Measurements from ENCODE around the gene CHRNB1.

CHRNB1 gene

DNA sequence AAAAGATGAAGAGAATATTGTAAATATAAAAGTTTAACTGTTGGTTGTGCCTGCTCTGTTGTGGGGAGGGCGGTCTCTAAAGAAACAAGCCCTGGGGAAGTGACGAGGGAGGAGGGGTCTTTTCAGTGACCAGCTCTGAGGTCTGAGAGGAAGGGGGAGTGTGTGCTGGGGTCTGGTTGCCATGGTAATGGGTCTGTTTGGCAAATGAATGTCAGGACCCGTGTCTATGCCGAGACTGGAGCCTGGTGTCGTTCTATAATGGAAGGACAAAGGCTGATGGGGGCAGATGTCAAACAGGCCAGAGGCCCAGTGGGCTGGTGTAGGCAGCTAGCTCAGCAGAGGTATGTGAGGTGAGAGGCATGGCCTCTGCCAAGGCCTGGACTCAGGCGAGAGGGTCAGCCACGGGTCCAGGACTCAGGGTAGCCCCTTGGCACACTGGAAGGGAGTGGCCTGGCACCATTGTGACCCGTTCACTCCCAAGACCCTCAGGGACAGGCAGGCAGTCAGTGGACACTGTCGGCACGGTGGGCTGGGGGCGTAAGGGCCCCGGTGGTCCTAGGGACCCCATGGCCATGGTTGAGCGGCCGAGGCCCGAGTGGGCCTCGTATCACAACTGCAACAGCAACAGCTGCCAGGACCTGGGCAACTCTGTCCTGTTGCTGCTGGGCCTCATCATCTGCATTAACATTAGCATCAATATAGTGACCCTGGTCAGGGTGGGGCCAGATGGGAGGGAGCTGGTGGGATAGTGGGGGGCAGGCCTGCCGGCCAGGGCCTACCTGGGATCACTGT, 24.8 kb upstream of the CHRNB1 start, which contains the start of gene SPEM1:
Gene SPEM1, plus strand, starts transcription at position 506 of the 792 bp plus-strand sequence. Its CDS starts 61 bp downstream, at position 567.
- no peaks in the 10 kb centered on the region for H3K9me3 ChIP-seq (ENCODE audit: insufficient read depth, low read depth, low read length)
- H3K9ac ChIP-seq (ENCODE audit: low read depth, low read length, poor library complexity, severe bottlenecking) = no peak within 1 kb of the TSS
- no peak for TF ChIP-seq EZH2phosphoT487 (IDR thresholded peaks at IDR 0.05; ENCODE audit: borderline replicate concordance)
- TF ChIP-seq, protein P1, sequence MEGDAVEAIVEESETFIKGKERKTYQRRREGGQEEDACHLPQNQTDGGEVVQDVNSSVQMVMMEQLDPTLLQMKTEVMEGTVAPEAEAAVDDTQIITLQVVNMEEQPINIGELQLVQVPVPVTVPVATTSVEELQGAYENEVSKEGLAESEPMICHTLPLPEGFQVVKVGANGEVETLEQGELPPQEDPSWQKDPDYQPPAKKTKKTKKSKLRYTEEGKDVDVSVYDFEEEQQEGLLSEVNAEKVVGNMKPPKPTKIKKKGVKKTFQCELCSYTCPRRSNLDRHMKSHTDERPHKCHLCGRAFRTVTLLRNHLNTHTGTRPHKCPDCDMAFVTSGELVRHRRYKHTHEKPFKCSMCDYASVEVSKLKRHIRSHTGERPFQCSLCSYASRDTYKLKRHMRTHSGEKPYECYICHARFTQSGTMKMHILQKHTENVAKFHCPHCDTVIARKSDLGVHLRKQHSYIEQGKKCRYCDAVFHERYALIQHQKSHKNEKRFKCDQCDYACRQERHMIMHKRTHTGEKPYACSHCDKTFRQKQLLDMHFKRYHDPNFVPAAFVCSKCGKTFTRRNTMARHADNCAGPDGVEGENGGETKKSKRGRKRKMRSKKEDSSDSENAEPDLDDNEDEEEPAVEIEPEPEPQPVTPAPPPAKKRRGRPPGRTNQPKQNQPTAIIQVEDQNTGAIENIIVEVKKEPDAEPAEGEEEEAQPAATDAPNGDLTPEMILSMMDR (conservative IDR thresholded peaks at IDR 0.05; ENCODE audit: low read length) = no peak
- no peak within 1 kb of the TSS for H3K4me3 ChIP-seq (ENCODE audit: low read length, poor library complexity, severe bottlenecking)
- no peak within 1 kb of the TSS for H2AFZ ChIP-seq (ENCODE audit: low read length)
- no peaks in the 10 kb centered on the region for H3F3A ChIP-seq (ENCODE audit: low read depth)
- H3K36me3 ChIP-seq (ENCODE audit: insufficient read depth, low read length) = no peaks in the 10 kb centered on the region
- no peaks in the 10 kb centered on the region for H4K20me1 ChIP-seq (ENCODE audit: insufficient read depth, low read length, poor library complexity, severe bottlenecking)
- H3K9me2 ChIP-seq (replicated peaks; ENCODE audit: low read depth, low read length) = no peaks in the 10 kb centered on the region
- H3K4me1 ChIP-seq (ENCODE audit: insufficient read depth, low read length, poor library complexity, severe bottlenecking) = no peaks in the 10 kb centered on the region
- no peak within 1 kb of the TSS for H3K4me2 ChIP-seq (ENCODE audit: low read depth, low read length, poor library complexity, severe bottlenecking)
- no peaks in the 10 kb centered on the region for H3K27me3 ChIP-seq (ENCODE audit: insufficient read depth, low read length, poor library complexity, severe bottlenecking)
- no peaks in the 10 kb centered on the region for H3K79me2 ChIP-seq (ENCODE audit: insufficient read depth, low read length)

DNA sequence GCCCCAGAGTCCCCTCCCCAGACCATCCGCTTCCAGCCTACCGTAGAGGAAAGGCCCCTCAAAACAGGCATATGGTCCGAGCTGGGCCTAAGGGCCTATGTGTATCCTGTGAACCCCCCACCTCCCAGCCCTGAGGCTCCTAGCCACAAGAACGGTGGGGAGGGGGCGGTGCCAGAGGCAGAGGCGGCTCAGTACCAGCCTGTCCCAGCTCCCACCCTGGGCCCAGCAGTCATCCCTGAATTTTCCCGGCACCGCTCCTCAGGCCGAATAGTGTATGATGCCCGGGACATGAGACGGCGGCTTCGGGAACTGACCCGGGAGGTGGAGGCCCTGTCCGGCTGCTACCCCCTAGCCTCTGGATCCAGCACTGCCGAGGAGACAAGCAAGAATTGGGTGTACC, 23.7 kb upstream of the CHRNB1 start:
- Histone ChIP-seq H3K36me3 (ENCODE audit: insufficient read depth, low read length) (no peaks in the 10 kb centered on the region), H3K9ac (ENCODE audit: low read depth, low read length, poor library complexity, severe bottlenecking) (no peak overlapping the region), H3K4me3 (ENCODE audit: low read length, poor library complexity, severe bottlenecking) (no peak overlapping the region), H3K79me2 (ENCODE audit: insufficient read depth, low read length) (no peaks in the 10 kb centered on the region), H3K4me1 (ENCODE audit: insufficient read depth, low read length, poor library complexity, severe bottlenecking) (no peaks in the 10 kb centered on the region), H4K20me1 (ENCODE audit: insufficient read depth, low read length, poor library complexity, severe bottlenecking) (no peaks in the 10 kb centered on the region), H3K27me3 (ENCODE audit: insufficient read depth, low read length, poor library complexity, severe bottlenecking) (no peaks in the 10 kb centered on the region), H3F3A (ENCODE audit: low read depth) (no peaks in the 10 kb centered on the region), H3K4me2 (ENCODE audit: low read depth, low read length, poor library complexity, severe bottlenecking) (no peak overlapping the region), H3K9me3 (ENCODE audit: insufficient read depth, low read depth, low read length) (no peaks in the 10 kb centered on the region), H2AFZ (ENCODE audit: low read length) (no peak overlapping the region), H3K9me2 (replicated peaks; ENCODE audit: low read depth, low read length) (no peaks in the 10 kb centered on the region)
- TF ChIP-seq, protein P1 (conservative IDR thresholded peaks at IDR 0.05; ENCODE audit: low read length) = no peak
- no peak for TF ChIP-seq EZH2phosphoT487 (IDR thresholded peaks at IDR 0.05; ENCODE audit: borderline replicate concordance)

DNA sequence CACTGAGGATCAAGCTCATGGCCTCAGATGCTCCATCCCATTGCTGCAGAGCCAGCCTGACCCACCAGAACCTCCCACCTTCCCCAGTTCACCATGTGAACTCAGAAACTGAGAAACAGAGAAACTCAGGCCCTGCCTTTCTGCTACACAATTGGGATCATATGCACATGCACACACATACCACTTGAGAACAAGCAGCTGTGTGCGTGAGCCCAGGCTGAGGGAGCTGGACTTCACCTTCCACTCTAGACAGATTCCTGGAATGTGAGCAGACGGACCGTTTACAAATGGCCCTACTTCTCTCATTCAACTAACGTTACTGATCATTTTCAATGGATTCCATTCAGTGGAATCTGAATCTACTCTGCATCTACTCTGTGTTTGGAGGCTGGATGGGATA, 21.2 kb upstream of the CHRNB1 start:
- no peak overlapping the region for H2AFZ ChIP-seq (ENCODE audit: low read length)
- TF ChIP-seq, protein P1 (conservative IDR thresholded peaks at IDR 0.05; ENCODE audit: low read length) = no peak
- no peak for TF ChIP-seq EZH2phosphoT487 (IDR thresholded peaks at IDR 0.05; ENCODE audit: borderline replicate concordance)
- no peak overlapping the region for H3K9ac ChIP-seq (ENCODE audit: low read depth, low read length, poor library complexity, severe bottlenecking)
- no peak overlapping the region for H3K4me2 ChIP-seq (ENCODE audit: low read depth, low read length, poor library complexity, severe bottlenecking)
- no peaks in the 10 kb centered on the region for H3K4me1 ChIP-seq (ENCODE audit: insufficient read depth, low read length, poor library complexity, severe bottlenecking)
- no peaks in the 10 kb centered on the region for H3K79me2 ChIP-seq (ENCODE audit: insufficient read depth, low read length)
- no peaks in the 10 kb centered on the region for H3K9me3 ChIP-seq (ENCODE audit: insufficient read depth, low read depth, low read length)
- no peaks in the 10 kb centered on the region for H3K9me2 ChIP-seq (replicated peaks; ENCODE audit: low read depth, low read length)
- H3F3A ChIP-seq (ENCODE audit: low read depth) = no peaks in the 10 kb centered on the region
- no peak overlapping the region for H3K4me3 ChIP-seq (ENCODE audit: low read length, poor library complexity, severe bottlenecking)
- no peaks in the 10 kb centered on the region for H4K20me1 ChIP-seq (ENCODE audit: insufficient read depth, low read length, poor library complexity, severe bottlenecking)
- no peaks in the 10 kb centered on the region for H3K36me3 ChIP-seq (ENCODE audit: insufficient read depth, low read length)
- H3K27me3 ChIP-seq (ENCODE audit: insufficient read depth, low read length, poor library complexity, severe bottlenecking) = no peaks in the 10 kb centered on the region
